ENCODE measurements around the gene PRTG. TPM values are rescaled to one million over a fixed set of nuclear protein-coding genes. Genes with fewer than 3 reads are reported as not detected.
"Not testable (repeated sequence)": the region's sequence is repeated elsewhere in the genome, so short reads cannot be mapped to it uniquely, and the experiment has no call there.

Gene PRTG
- total RNA-seq, 1 donor from 2014 or later = 87.4 TPM

DNA sequence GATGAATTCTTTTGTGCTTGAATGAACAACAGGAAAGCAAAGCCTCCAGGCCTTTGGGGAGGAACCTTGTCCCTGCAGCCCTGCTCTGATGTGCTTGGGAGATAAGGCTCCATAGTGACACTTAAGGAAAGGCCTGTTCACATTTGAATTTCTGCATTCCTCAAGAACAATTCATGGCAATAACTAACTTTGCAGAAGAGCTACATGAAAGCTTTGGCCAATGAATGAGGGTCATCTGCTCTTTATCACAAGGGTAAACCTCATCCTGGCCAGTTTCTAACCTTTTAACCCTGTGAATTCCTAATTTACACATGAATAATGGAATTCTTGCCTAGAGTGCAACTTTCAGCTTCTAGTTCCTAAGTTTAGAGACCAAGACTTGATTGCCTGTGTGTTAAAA lies 5.6 kb downstream of the PRTG start:
- peak overlapping the region; percentile 95 for H3K27ac Mint-ChIP-seq
- H3K9me3 Mint-ChIP-seq (ENCODE audit: low read depth) = no peaks in the 10 kb centered on the region
- H3K27me3 Mint-ChIP-seq = no peaks in the 10 kb centered on the region
- peaks cover 8% of the 10 kb centered on the region for H3K36me3 Mint-ChIP-seq (ENCODE audit: insufficient read depth)
- no peak overlapping the region for H3K4me3 Mint-ChIP-seq (ENCODE audit: low read depth)
- no peak for DNase-seq (ENCODE audit: low spot score, unreplicated experiment)
- TF ChIP-seq, protein P1, sequence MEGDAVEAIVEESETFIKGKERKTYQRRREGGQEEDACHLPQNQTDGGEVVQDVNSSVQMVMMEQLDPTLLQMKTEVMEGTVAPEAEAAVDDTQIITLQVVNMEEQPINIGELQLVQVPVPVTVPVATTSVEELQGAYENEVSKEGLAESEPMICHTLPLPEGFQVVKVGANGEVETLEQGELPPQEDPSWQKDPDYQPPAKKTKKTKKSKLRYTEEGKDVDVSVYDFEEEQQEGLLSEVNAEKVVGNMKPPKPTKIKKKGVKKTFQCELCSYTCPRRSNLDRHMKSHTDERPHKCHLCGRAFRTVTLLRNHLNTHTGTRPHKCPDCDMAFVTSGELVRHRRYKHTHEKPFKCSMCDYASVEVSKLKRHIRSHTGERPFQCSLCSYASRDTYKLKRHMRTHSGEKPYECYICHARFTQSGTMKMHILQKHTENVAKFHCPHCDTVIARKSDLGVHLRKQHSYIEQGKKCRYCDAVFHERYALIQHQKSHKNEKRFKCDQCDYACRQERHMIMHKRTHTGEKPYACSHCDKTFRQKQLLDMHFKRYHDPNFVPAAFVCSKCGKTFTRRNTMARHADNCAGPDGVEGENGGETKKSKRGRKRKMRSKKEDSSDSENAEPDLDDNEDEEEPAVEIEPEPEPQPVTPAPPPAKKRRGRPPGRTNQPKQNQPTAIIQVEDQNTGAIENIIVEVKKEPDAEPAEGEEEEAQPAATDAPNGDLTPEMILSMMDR (IDR thresholded peaks at IDR 0.05; ENCODE audit: unreplicated experiment) = no peak
- peaks cover 46% of the 10 kb centered on the region for H3K4me1 Mint-ChIP-seq (ENCODE audit: low read depth)

GRCh38 chr15:55736756-55737155 lies 6.2 kb downstream of the PRTG start:
- H3K27me3 Mint-ChIP-seq = no peaks in the 10 kb centered on the region
- no peaks in the 10 kb centered on the region for H3K9me3 Mint-ChIP-seq (ENCODE audit: low read depth)
- peak overlapping the region; percentile 80 for H3K27ac Mint-ChIP-seq
- TF ChIP-seq, protein P1 (IDR thresholded peaks at IDR 0.05; ENCODE audit: unreplicated experiment) = no peak
- no peak for DNase-seq (ENCODE audit: low spot score, unreplicated experiment)
- no peak overlapping the region for H3K4me3 Mint-ChIP-seq (ENCODE audit: low read depth)
- peaks cover 46% of the 10 kb centered on the region for H3K4me1 Mint-ChIP-seq (ENCODE audit: low read depth)
- peaks cover 10% of the 10 kb centered on the region for H3K36me3 Mint-ChIP-seq (ENCODE audit: insufficient read depth)

DNA sequence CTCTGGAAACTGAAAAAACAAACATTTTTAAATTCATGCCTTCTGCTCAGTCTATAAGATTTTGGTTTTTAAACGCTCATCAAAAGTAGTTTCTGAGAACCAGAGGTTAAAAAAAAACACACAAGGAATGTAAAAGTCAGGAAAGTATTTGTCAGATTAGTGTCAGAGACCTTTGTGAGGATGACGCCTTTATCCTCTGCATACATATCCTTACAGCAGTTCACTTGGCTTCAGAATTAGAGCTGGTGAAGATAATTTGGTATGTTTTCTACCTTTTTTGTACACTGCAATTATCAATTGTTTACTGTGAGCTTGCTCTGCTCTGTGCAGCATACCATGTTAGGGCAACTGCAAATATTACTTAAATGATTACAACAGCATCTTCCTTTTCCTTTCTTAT lies 8.3 kb downstream of the PRTG start:
- Mint-ChIP-seq H3K27ac (peak overlapping the region; percentile 52), H3K27me3 (no peaks in the 10 kb centered on the region), H3K4me1 (ENCODE audit: low read depth) (peaks cover 46% of the 10 kb centered on the region), H3K4me3 (ENCODE audit: low read depth) (peak overlapping the region; percentile 8), H3K36me3 (ENCODE audit: insufficient read depth) (peaks cover 15% of the 10 kb centered on the region), H3K9me3 (ENCODE audit: low read depth) (no peaks in the 10 kb centered on the region)
- DNase-seq (ENCODE audit: low spot score, unreplicated experiment) = no peak
- TF ChIP-seq, protein P1 (IDR thresholded peaks at IDR 0.05; ENCODE audit: unreplicated experiment) = no peak

DNA sequence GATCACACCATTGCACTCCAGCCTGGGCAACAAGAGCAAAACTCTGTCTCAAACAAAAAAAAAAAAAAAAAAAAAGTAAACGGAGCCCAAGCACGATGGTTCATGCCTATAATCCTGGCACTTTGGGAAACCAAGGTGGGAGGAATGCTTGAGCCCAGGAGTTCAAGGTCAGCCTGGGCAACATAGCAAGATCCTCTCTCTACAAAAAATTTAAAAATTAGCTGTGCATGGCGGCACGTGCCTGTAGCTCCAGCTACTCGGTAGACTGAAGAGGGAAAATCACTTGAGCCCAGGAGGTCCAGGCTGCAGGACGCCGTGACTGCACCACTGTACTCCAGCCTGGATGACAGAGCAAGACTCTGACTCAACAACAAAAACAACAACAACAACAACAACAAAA lies 9.5 kb downstream of the PRTG start:
- peaks cover 18% of the 10 kb centered on the region for H3K36me3 Mint-ChIP-seq (ENCODE audit: insufficient read depth)
- not testable (repeated sequence) for H3K4me3 Mint-ChIP-seq (ENCODE audit: low read depth); H3K27ac Mint-ChIP-seq; DNase-seq (ENCODE audit: low spot score, unreplicated experiment); H3K9me3 Mint-ChIP-seq (ENCODE audit: low read depth); H3K27me3 Mint-ChIP-seq
- H3K4me1 Mint-ChIP-seq (ENCODE audit: low read depth) = peaks cover 43% of the 10 kb centered on the region

- Mint-ChIP-seq H3K4me3 (ENCODE audit: low read depth) (no peak overlapping the region), H3K27ac (peak overlapping the region; percentile 47), H3K27me3 (no peaks in the 10 kb centered on the region), H3K36me3 (ENCODE audit: insufficient read depth) (peaks cover 27% of the 10 kb centered on the region), H3K9me3 (ENCODE audit: low read depth) (peaks cover 4% of the 10 kb centered on the region), H3K4me1 (ENCODE audit: low read depth) (peaks cover 17% of the 10 kb centered on the region)
- TF ChIP-seq, protein P1 (IDR thresholded peaks at IDR 0.05; ENCODE audit: unreplicated experiment) = no peak
- no peak for DNase-seq (ENCODE audit: low spot score, unreplicated experiment)
Observed at GRCh38 chr15:55721554-55722185, 21.3 kb downstream of the PRTG start.

Measured in progenitor cell of endocrine pancreas (in vitro differentiated cells).